Right ventricle myocardium superior (tissue), 1 donor: Measurements from ENCODE around the gene WDR27. TPM values are rescaled to one million over a fixed set of nuclear protein-coding genes. Genes with fewer than 3 reads are reported as not detected.

Source experiments
- ATAC-seq: fragments of 200-7000 bp; cut with Tn5 transposase; one replicate; pipeline ENCODE4 v1.9.1; 2020; ENCODE audit warnings: mild to moderate bottlenecking; ENCODE audit not compliant: poor library complexity
- DNase-seq: peaks from one replicate; pipeline ENCODE4 v3.0.0-alpha.2; 2020
- intact Hi-C: fragments of 100-400 bp; cut with DNase I; formaldehyde crosslinking; loops from one replicate; pipeline ENCODE4 v1.11.2; 2022
- total RNA-seq: library from RNA; stranded (reverse); fragmentation: NEBNext Ultra II Directional; extraction: Animal tissue kit (Norgen Biotek cat#: 25700); gene quantifications from one replicate; pipeline ENCODE4 v1.2.1, GENCODE V29; 2021
- donor health status: DM: no; HTN: yes; CAD: no; lungs with severe emphysema.

WDR27 gene
- total RNA-seq, 1 donor from 2014 or later, result 9.0 TPM

DNA sequence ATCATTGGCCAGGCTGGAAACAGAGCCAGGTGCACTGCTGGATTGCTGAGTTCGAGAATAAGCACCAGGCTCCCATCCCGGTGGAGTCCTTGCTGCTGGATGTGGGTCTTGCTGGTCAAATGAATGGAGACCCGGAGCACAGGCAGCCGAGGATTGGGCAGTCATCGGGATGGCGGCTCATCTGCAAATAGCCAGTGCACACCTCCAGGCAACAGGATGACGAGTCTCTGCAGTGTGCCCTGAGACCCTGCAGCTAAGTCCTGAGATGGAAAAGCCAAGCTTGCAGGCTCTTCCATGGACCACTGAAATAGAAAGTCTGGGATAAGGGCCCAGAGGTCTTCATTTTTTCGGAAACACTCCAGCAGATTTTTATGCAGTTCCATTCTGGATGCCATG lies 143.5 kb downstream of the WDR27 start:
- DNase-seq (no peak), ATAC-seq (no peak)
- intact Hi-C loops, result no loop called here

GRCh38 chr6:169557887-169558286 lies 143.9 kb downstream of the WDR27 start:
- DNase-seq (no peak), ATAC-seq (no peak)
- intact Hi-C loops, result no loop called here

DNA sequence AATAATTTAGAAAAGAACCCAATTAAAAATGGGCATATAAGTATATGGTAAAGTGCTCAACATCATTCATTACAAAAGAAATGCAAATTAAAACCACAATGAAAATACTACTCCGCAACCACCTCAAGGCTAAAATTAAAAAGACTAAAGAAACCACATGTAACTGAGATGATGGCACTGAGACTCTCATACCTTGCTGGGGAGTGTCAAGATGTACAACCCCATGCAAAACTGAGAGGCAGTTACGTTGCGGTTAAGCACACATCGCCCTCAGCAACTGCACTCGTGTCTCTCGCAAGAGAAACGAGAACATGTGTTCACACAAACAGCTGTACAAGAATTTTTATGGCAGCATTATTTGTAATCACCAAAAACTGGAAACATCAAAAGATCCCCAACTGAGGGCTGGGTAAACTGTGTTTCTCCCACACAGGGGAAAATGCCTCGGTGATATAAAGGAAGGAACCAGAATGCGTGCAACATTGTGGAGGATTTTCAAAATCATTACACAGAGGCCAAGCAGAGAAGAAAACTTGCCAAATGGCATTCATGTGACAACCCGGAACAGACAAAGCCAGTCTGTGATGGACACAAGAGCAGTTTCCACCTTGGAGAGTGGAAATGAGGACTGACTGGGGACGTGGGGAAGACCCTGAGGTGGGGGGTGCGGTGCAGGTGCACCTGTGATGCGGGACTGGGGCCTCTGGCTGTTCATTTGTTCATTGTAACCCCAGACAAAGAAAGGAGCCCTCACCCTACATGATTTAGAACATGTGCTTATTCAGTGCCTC lies 144.9 kb downstream of the WDR27 start:
- intact Hi-C loops, result no loop called here
- ATAC-seq (no peak), DNase-seq (no peak)

GRCh38 chr6:169555971-169556617 lies 145.7 kb downstream of the WDR27 start:
- intact Hi-C loops, result no loop called here
- ATAC-seq (no peak), DNase-seq (no peak)

GRCh38 chr6:169545982-169546381 lies 155.8 kb downstream of the WDR27 start:
- intact Hi-C loops, result no loop called here
- no peak for DNase-seq
- ATAC-seq, result no peak

GRCh38 chr6:169543704-169544103 lies 158.1 kb downstream of the WDR27 start:
- intact Hi-C loops, result no loop called here
- ATAC-seq, result no peak
- DNase-seq, result no peak

- ATAC-seq, result no peak
- intact Hi-C loops, result no loop called here
- no peak for DNase-seq
Observed at GRCh38 chr6:169542491-169542890, 159.3 kb downstream of the WDR27 start.

DNA sequence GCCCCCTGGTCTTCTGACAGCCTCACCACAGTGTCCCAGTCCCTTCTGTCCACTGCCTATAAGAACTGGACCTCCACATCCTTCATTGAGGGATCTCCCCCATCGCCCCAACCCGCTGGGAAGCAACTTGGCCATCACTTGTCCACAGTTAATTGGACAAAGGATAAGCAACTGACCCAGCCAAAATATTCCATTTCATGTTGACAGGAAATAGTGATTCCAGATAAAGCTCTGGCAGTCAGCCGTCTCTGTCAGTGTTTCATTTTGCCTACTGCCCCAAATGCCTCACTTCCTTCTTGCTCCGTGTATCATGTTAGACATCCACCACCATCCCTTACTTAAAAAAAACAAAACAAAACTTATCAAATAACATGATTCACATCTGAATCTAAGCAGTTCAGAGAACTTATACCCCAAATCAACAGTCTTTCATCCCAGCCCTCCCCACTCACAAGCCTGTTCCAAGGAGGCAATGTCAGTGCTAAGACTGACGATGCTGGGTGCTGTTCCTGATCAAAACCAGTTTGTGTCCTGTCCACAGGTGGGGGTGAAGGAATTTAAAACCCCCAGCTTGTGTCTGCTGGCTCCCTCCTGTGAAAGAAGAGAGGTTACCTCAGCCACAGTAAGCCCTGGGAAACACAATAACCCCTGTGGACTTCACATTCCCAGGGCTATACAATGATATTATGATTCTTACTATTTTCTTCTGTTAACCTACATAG lies 162.5 kb downstream of the WDR27 start:
- intact Hi-C loops, result no loop called here
- ATAC-seq (peak; percentile 82), DNase-seq (no peak)

GRCh38 chr6:169536446-169537170 lies 165.2 kb downstream of the WDR27 start:
- intact Hi-C loops, result no loop called here
- ATAC-seq (no peak), DNase-seq (no peak)

DNA sequence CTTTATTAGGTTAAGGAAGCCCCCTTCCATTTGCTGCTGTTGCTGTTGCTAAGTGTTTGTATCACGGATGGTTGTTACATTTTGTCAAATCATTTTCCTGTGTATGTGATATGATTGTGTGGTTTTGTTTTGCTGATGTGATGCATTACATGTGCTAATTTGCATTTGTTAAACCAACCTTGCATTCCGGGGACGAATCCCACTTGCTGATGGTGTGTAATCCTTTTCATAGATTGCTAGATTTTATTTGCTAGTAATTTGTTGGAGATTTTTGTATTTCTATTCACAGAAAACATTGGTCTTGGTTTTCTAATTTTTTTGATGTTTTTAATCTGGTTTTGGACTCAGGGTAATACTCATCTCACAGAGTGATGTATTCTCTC lies 167.8 kb downstream of the WDR27 start:
- ATAC-seq (no peak), DNase-seq (no peak)
- intact Hi-C loops, result no loop called here

DNA sequence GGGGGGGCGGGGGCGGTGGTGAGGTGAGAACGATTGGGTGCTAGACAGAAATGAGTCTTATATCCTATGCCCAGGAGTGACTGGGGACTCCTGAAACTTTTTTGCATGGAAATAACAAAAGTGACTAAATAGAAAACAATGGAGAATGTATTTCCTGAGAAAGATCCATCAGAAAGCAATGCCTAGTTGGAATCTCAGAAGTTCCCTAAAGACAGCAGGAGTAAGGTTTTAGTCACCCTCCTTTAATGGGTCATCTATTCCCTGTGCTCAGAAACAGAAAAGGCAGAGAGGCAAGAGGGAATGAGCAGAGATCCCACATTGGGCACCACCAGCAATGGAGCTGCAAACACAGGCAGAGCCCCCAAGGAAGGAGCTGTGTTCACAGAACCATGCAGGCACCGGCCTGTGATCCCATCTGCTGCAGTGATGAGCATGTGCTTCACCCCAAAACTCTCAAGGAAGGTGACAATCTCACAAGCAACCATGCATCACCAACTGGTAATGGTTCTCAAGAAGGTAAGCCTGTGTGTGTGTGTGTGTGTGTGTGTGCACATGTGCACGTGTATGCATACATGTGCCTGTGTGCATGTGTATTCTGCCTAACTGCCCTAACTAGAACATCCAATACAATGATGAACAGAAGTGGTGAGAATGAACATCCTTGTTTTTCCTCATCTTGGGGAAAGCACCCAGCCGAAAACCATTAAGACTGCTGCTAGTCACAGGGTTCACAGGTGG lies 168.4 kb downstream of the WDR27 start:
- intact Hi-C loops, result no loop called here
- no peak for ATAC-seq
- DNase-seq, result no peak

GRCh38 chr6:169530752-169531123 lies 171.1 kb downstream of the WDR27 start:
- no peak for ATAC-seq
- intact Hi-C loops, result no loop called here

GRCh38 chr6:169529931-169530751 lies 171.7 kb downstream of the WDR27 start:
- DNase-seq (no peak), ATAC-seq (peak; percentile 73)
- intact Hi-C loops, result loop anchor here (10.0 kb wide), 1 partner anchor 635 kb away; no protein-coding TSS in a partner anchor

More at GRCh38 chr6:169530752-169531123, 171.1 kb downstream of the WDR27 start:
- DNase-seq, result no peak

DNA sequence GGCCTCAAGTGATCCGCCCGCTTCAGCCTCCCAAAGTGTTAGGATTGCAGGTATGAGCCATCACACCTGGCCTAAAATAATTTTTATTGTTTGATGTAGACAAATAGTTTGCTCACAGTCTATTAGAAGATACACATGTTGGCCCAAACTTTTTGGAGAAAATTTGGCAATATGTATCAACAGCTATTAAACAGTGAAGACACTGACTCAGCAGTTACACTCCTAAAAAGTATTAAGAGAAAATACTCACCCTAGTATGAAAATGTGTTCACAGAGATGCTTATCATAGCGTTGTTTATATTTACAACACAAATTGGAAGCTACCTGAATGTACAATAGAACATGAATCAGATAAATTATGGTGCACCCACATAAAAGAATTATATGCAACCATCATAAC lies 173.1 kb downstream of the WDR27 start:
- ATAC-seq, result no peak
- no peak for DNase-seq
- intact Hi-C loops, result loop anchor here (10.0 kb wide), 1 partner anchor 634 kb away; no protein-coding TSS in a partner anchor

GRCh38 chr6:169527306-169527705 lies 174.5 kb downstream of the WDR27 start:
- ATAC-seq, result no peak
- intact Hi-C loops, result loop anchor here (10.0 kb wide), 1 partner anchor 633 kb away; no protein-coding TSS in a partner anchor
- DNase-seq, result no peak

- intact Hi-C loops, result loop anchor here (10.0 kb wide), 1 partner anchor 627 kb away; no protein-coding TSS in a partner anchor
- ATAC-seq (no peak), DNase-seq (no peak)
Observed at GRCh38 chr6:169521825-169522224, 180.0 kb downstream of the WDR27 start.

- DNase-seq, result no peak
- intact Hi-C loops, result loop anchor here (10.0 kb wide), 1 partner anchor 625 kb away; no protein-coding TSS in a partner anchor
- peak; percentile 49 for ATAC-seq
Observed at GRCh38 chr6:169520104-169520503, 181.7 kb downstream of the WDR27 start.
